Heart left ventricle (tissue), 16 donors: Measurements from ENCODE around the gene UQCC2. TPM values are rescaled to one million over a fixed set of nuclear protein-coding genes. Genes with fewer than 3 reads are reported as not detected.

Experiments
- ATAC-seq, 4 donors: fragments of 200-7000 bp; cut with Tn5 transposase; one replicate each; pipeline ENCODE4 v1.9.1; 2020 to 2022; ENCODE audit warnings: moderate library complexity in 4 of 4, mild to moderate bottlenecking in 3 of 4, moderate number of reproducible peaks in 1 of 4
- DNase-seq, 5 donors: peaks; one replicate each; pipeline ENCODE4 v3.0.0-alpha.2; 2020
- H3K27ac ChIP-seq, 12 donors: fragments of 200-600 bp; sonication (generic) in 4 of 12; one replicate each; pipeline versions ENCODE4 v1.5.0 to v1.8.0; 2016 to 2022; ENCODE audit warnings: mild to moderate bottlenecking in 2 of 12
- H3K27me3 ChIP-seq, 9 donors: fragments of 200-600 bp; sonication (generic) in 2 of 9; one replicate each; pipeline versions ENCODE4 v1.5.1 to v1.8.0; 2016 to 2022; ENCODE audit warnings: mild to moderate bottlenecking in 3 of 9
- H3K36me3 ChIP-seq, 9 donors: fragments of 200-600 bp; sonication (generic) in 2 of 9; one replicate each; pipeline versions ENCODE4 v1.5.0 to v1.8.0; 2018 to 2022; ENCODE audit warnings: mild to moderate bottlenecking in 2 of 9
- H3K4me1 ChIP-seq, 12 donors: fragments of 200-600 bp; sonication (generic) in 4 of 12; one replicate each; pipeline versions ENCODE4 v1.5.0 to v1.8.0; 2016 to 2022; ENCODE audit warnings: mild to moderate bottlenecking in 3 of 12
- H3K4me3 ChIP-seq, 12 donors: fragments of 200-600 bp; sonication (generic) in 4 of 12; one replicate each; pipeline versions ENCODE4 v1.5.0 to v1.8.0; 2017 to 2022; ENCODE audit warnings: mild to moderate bottlenecking in 9 of 12, moderate library complexity in 4 of 12
- H3K9me3 ChIP-seq, 12 donors: fragments of 200-600 bp; sonication (generic) in 4 of 12; one replicate each; pipeline versions ENCODE4 v1.5.0 to v1.8.0; 2016 to 2022; ENCODE audit warnings: mild to moderate bottlenecking in 1 of 12
- POLR2A ChIP-seq, 2 donors: fragments of 450-650 bp; IDR thresholded peaks; one replicate each; pipeline ENCODE4 v1.6.1; 2017; ENCODE audit warnings: antibody characterized with exemption in 2 of 2, mild to moderate bottlenecking in 2 of 2, moderate library complexity in 2 of 2
- WGBS, 4 donors: extraction: QIAGEN DNeasy Blood & Tissue Kit in 2 of 4; methylation state at CpG; one replicate each; pipeline versions ENCODE4 v1.1.5 to v1.1.7; 2013 to 2018; 5-methylcytosine and 5-hydroxymethylcytosine counted together
- intact Hi-C, 10 donors: fragments of 100-400 bp; cut with DNase I; formaldehyde crosslinking; loops; one replicate each; pipeline versions ENCODE4 v1.11.1 to v1.14.2; 2022
- polyA plus RNA-seq, 2 donors: library from polyadenylated mRNA; stranded (reverse); fragments of 200-250 nt; gene quantifications; one replicate each; pipeline ENCODE4 v1.2.3, GENCODE V29; 2013
- total RNA-seq, 9 donors: library from RNA; depleted of rRNA in 2 of 9; stranded (reverse); fragments of >200 nt in 2 of 9; fragmentation: NEBNext Ultra II Directional in 3 of 9; extraction: Animal tissue kit (Norgen Biotek cat#: 25700) in 3 of 9; gene quantifications; one replicate each; pipeline versions ENCODE4 v1.1.0 to v1.2.4, GENCODE V29; 2016 to 2023
- TF ChIP-seq, protein P1 (sequence below), 12 donors: fragments of 200-600 bp; sonication (generic) in 4 of 12; IDR thresholded peaks; one replicate each; pipeline versions ENCODE4 v1.5.0 to v1.8.0; 2018 to 2022; ENCODE audit warnings: antibody characterized with exemption in 12 of 12, mild to moderate bottlenecking in 5 of 12
- donor health status: ischemic (EF 13 %, LVEDD 7.1; RV severe dilation, severe dysfunction).
- donor health status: healthy with polysubstance abuse.
- donor health status: DM: no; HTN: yes; CAD: no.
- donor health status: DM: no; HTN: no; CAD: no.
- donor health status: ischemic (EF 25% LVEDD 6.9; RV normal size, moderate dysfunction).
- donor health status: ischemic (EF 25% LVEDD 5.7; RV mildly dilated, moderate dysfunction).
- donor health status: healthy.
- donor health status: DM: yes; HTN: yes; CAD: no.
- donor health status: ischemic (EF 35%, LVEDD 5.7; RV mildly dilated, moderate dysfunction).
- donor health status: nonischemic (EF 11% LVEDD 7.7; RV severe dilation, severe dysfunction).
- donor health status: DM: yes; HTN: yes; CAD: no.
- donor health status: PGD.
- donor health status: ischemic (EF 29% LVEDD 5.4; RV normal size, mild dysfunction).
- donor health status: nonischemic (EF 23%, LVEDD 6.1; RV moderate dilation, normal function).

The UQCC2 gene
- total and polyA plus RNA-seq, 11 donors, result 88.5 to 496 (median 195) TPM

DNA sequence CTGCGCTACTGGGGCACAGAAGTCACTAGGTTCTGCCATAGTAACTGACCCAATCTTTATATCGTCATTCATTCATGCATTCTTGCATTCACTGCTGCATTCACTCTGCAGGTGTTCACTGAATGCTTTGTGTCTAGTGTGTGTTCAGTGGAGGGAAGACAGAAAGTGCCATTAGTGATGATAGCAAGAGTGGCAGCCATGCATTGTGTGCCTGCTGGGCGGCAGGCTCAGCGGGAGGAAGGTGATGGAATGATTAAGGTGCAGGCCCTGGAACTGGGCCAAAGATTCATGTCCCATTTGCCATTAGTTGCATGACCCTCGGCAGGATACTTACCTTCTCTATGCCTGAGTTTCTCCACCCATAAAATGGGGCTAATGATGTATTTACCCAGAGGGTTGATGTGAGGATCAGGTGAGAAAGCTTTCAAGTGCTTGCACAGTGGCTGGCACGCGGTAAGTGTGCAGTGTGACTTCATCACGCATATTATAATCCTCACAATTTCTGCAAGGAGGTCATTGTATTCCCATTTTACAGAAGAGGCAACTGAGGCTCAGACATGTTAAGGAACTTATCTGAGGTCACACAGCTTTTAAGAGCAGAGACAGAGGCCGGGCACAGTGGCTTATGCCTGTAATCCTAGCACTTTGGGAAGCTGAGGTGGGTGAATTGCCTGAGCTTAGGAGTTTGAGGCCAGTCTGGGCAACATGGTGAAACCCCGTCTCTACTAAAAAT, 50.2 kb downstream of the UQCC2 start:
- 85 to 93% (median 89%) methylated on average over 10 of the region's 10 CpGs for WGBS, 4 donors
- no peak for DNase-seq
- TF ChIP-seq POLR2A (IDR thresholded peaks at IDR 0.05), result no peak
- TF ChIP-seq, protein P1, sequence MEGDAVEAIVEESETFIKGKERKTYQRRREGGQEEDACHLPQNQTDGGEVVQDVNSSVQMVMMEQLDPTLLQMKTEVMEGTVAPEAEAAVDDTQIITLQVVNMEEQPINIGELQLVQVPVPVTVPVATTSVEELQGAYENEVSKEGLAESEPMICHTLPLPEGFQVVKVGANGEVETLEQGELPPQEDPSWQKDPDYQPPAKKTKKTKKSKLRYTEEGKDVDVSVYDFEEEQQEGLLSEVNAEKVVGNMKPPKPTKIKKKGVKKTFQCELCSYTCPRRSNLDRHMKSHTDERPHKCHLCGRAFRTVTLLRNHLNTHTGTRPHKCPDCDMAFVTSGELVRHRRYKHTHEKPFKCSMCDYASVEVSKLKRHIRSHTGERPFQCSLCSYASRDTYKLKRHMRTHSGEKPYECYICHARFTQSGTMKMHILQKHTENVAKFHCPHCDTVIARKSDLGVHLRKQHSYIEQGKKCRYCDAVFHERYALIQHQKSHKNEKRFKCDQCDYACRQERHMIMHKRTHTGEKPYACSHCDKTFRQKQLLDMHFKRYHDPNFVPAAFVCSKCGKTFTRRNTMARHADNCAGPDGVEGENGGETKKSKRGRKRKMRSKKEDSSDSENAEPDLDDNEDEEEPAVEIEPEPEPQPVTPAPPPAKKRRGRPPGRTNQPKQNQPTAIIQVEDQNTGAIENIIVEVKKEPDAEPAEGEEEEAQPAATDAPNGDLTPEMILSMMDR (IDR thresholded peaks at IDR 0.05), result no peak
- Histone ChIP-seq H3K27ac (no peak overlapping the region), H3K4me3 (no peak overlapping the region), H3K36me3 (peaks cover 0 to 50% (median 16%) of the 10 kb centered on the region in 9 donors), H3K9me3 (no peaks in the 10 kb centered on the region), H3K27me3 (no peaks in the 10 kb centered on the region), H3K4me1 (no peaks in the 10 kb centered on the region)
- no peak for ATAC-seq
- intact Hi-C loops, result no loop called here

- Histone ChIP-seq H3K27ac (no peak overlapping the region), H3K4me3 (no peak overlapping the region), H3K27me3 (no peaks in the 10 kb centered on the region), H3K4me1 (no peaks in the 10 kb centered on the region), H3K9me3 (no peaks in the 10 kb centered on the region), H3K36me3 (peaks cover 0 to 46% (median 20%) of the 10 kb centered on the region in 9 donors)
- DNase-seq (no peak), ATAC-seq (no peak)
- 89 to 93% (median 91%) methylated on average over 6 of the region's 6 CpGs for WGBS, 4 donors
- TF ChIP-seq, protein P1 (IDR thresholded peaks at IDR 0.05), result no peak
- no peak for TF ChIP-seq POLR2A (IDR thresholded peaks at IDR 0.05)
- intact Hi-C loops, result no loop called here
These were observed 51.5 kb downstream of the UQCC2 start for GRCh38 chr6:33659986-33660385.

- no peak for TF ChIP-seq POLR2A (IDR thresholded peaks at IDR 0.05)
- TF ChIP-seq, protein P1 (IDR thresholded peaks at IDR 0.05), result no peak
- 90 to 96% (median 93%) methylated on average over 10 to 16 of the region's 16 CpGs for WGBS, 4 donors
- peaks cover 0 to 3% (median 0%) of the 10 kb centered on the region in 12 donors for H3K4me1 ChIP-seq
- H3K4me3 ChIP-seq, result no peak overlapping the region
- H3K27ac ChIP-seq, result no peak overlapping the region
- no peak for ATAC-seq
- intact Hi-C loops, result no loop called here
- DNase-seq, result no peak
- no peaks in the 10 kb centered on the region for H3K9me3 ChIP-seq
- H3K36me3 ChIP-seq, result peaks cover 0 to 43% (median 18%) of the 10 kb centered on the region in 9 donors
- no peaks in the 10 kb centered on the region for H3K27me3 ChIP-seq
These were observed 52.4 kb downstream of the UQCC2 start for GRCh38 chr6:33658982-33659689.

DNA sequence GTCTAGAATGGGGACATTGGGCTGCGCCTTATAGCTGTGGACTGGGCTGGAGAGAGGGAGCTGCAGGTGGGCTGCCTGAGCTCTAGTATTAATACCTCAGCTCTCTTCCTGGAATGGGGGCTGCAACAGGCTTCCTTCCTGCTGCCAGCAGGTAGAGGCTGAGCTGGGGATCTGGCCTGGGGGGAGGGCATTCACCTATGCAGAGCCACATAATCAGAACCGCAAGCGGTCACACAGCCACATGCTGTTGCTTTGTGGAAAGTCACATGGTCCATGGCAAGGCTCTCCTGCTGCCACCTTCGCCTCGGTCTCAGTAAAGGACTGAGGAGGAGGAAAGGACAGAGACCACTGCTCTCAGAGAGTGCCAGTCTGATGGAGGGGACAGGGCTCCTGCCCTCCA, 54.7 kb downstream of the UQCC2 start:
- H3K27ac ChIP-seq, result no peak overlapping the region
- no peak overlapping the region for H3K4me3 ChIP-seq
- DNase-seq, result no peak
- intact Hi-C loops, result no loop called here
- no peaks in the 10 kb centered on the region for H3K9me3 ChIP-seq
- peaks cover 0 to 30% (median 11%) of the 10 kb centered on the region in 9 donors for H3K36me3 ChIP-seq
- ATAC-seq, result peak in 1 of 4 donors; percentile 14
- no peak for TF ChIP-seq POLR2A (IDR thresholded peaks at IDR 0.05)
- TF ChIP-seq, protein P1 (IDR thresholded peaks at IDR 0.05), result no peak
- peaks cover 0 to 5% (median 0%) of the 10 kb centered on the region in 12 donors for H3K4me1 ChIP-seq
- H3K27me3 ChIP-seq, result no peaks in the 10 kb centered on the region
- WGBS, 4 donors, result 54 to 83% (median 75%) methylated on average over 5 of the region's 5 CpGs
